Nephron (organoid): ENCODE data around the gene CDC23.

ENCODE experiments used
- H3K27ac Mint-ChIP-seq, 3 experiments: 2 replicates each; pipeline ENCODE4 v1.8.0; 2020; ENCODE audit warnings: mixed read lengths in 3 of 3, mild to moderate bottlenecking in 2 of 3, moderate library complexity in 1 of 3
- H3K27me3 Mint-ChIP-seq: 2 replicates; pipeline ENCODE4 v1.8.0; 2021; ENCODE audit warnings: low read depth, mild to moderate bottlenecking, moderate library complexity, mixed read lengths
- H3K36me3 Mint-ChIP-seq: 2 replicates; pipeline ENCODE4 v1.8.0; 2020; ENCODE audit warnings: low read depth, mixed read lengths
- H3K4me1 Mint-ChIP-seq: 2 replicates; pipeline ENCODE4 v1.8.0; 2020; ENCODE audit warnings: mixed read lengths
- H3K4me3 Mint-ChIP-seq, 3 experiments: 2 replicates each; pipeline ENCODE4 v1.8.0; 2020; ENCODE audit warnings: mild to moderate bottlenecking in 3 of 3, mixed read lengths in 3 of 3, moderate library complexity in 2 of 3
- H3K9me3 Mint-ChIP-seq: 2 replicates; pipeline ENCODE4 v1.8.0; 2020; ENCODE audit warnings: mixed read lengths
- TF ChIP-seq, protein P1 (sequence below), 3 experiments: fragments of 200-600 bp; sonication (generic); IDR thresholded peaks; one replicate each; pipeline ENCODE4 v1.5.0; 2021; ENCODE audit warnings: antibody characterized with exemption in 3 of 3; ENCODE audit not compliant: unreplicated experiment in 3 of 3

The CDC23 gene

GRCh38 chr5:138192826-138193225 lies 20.3 kb downstream of the CDC23 start:
- no peaks in the 10 kb centered on the region for H3K4me1 Mint-ChIP-seq
- H3K27ac Mint-ChIP-seq, result no peak overlapping the region
- no peaks in the 10 kb centered on the region for H3K27me3 Mint-ChIP-seq
- H3K9me3 Mint-ChIP-seq, result no peaks in the 10 kb centered on the region
- TF ChIP-seq, protein P1, sequence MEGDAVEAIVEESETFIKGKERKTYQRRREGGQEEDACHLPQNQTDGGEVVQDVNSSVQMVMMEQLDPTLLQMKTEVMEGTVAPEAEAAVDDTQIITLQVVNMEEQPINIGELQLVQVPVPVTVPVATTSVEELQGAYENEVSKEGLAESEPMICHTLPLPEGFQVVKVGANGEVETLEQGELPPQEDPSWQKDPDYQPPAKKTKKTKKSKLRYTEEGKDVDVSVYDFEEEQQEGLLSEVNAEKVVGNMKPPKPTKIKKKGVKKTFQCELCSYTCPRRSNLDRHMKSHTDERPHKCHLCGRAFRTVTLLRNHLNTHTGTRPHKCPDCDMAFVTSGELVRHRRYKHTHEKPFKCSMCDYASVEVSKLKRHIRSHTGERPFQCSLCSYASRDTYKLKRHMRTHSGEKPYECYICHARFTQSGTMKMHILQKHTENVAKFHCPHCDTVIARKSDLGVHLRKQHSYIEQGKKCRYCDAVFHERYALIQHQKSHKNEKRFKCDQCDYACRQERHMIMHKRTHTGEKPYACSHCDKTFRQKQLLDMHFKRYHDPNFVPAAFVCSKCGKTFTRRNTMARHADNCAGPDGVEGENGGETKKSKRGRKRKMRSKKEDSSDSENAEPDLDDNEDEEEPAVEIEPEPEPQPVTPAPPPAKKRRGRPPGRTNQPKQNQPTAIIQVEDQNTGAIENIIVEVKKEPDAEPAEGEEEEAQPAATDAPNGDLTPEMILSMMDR (IDR thresholded peaks at IDR 0.05; ENCODE audit: unreplicated experiment in 3 of 3), result no peak
- no peak overlapping the region for H3K4me3 Mint-ChIP-seq
- peaks cover 64% of the 10 kb centered on the region for H3K36me3 Mint-ChIP-seq

DNA sequence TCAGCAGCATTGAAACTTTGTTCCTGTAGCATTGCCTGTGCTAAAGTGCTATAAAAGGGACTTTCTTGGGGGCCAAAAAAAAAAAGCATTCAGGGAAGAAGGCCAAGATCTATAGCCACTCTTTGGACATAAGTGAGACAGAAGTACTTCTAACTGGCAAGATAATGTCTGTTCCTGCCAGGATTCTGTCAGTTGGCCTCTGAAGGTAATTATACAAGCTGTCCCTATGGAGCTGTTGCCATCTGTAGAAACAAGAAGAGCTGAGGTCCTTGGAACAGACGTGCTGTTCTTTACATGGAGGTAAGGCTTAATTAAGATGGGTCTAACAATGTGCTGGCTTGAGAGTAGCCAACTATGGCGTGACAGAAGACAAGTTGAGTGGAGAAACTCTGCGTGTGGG lies 24.5 kb downstream of the CDC23 start:
- Mint-ChIP-seq H3K27ac (no peak overlapping the region), H3K27me3 (no peaks in the 10 kb centered on the region), H3K9me3 (no peaks in the 10 kb centered on the region), H3K4me1 (no peaks in the 10 kb centered on the region), H3K36me3 (peaks cover 84% of the 10 kb centered on the region), H3K4me3 (no peak overlapping the region)
- TF ChIP-seq, protein P1 (IDR thresholded peaks at IDR 0.05; ENCODE audit: unreplicated experiment in 3 of 3), result no peak

GRCh38 chr5:138186002-138186447 lies 27.1 kb downstream of the CDC23 start:
- Mint-ChIP-seq H3K27ac (no peak overlapping the region), H3K27me3 (no peaks in the 10 kb centered on the region), H3K4me3 (no peak overlapping the region), H3K36me3 (peaks cover 81% of the 10 kb centered on the region), H3K9me3 (no peaks in the 10 kb centered on the region), H3K4me1 (no peaks in the 10 kb centered on the region)
- TF ChIP-seq, protein P1 (IDR thresholded peaks at IDR 0.05; ENCODE audit: unreplicated experiment in 3 of 3), result no peak

GRCh38 chr5:138182808-138183207 lies 30.3 kb downstream of the CDC23 start:
- H3K27me3 Mint-ChIP-seq, result no peaks in the 10 kb centered on the region

GRCh38 chr5:138180841-138181240 lies 32.3 kb downstream of the CDC23 start:
- H3K27ac Mint-ChIP-seq, result no peak overlapping the region
- H3K36me3 Mint-ChIP-seq, result peaks cover 41% of the 10 kb centered on the region
- no peaks in the 10 kb centered on the region for H3K9me3 Mint-ChIP-seq
- H3K4me3 Mint-ChIP-seq, result peak overlapping the region in 2 of 3 experiments; percentile 3 to 52
- TF ChIP-seq, protein P1 (IDR thresholded peaks at IDR 0.05; ENCODE audit: unreplicated experiment in 3 of 3), result no peak
- H3K27me3 Mint-ChIP-seq, result no peaks in the 10 kb centered on the region
- H3K4me1 Mint-ChIP-seq, result peaks cover 10% of the 10 kb centered on the region

More at GRCh38 chr5:138182808-138183207, 30.3 kb downstream of the CDC23 start:
- Mint-ChIP-seq H3K9me3 (no peaks in the 10 kb centered on the region), H3K36me3 (peaks cover 58% of the 10 kb centered on the region), H3K4me1 (peaks cover 10% of the 10 kb centered on the region), H3K4me3 (no peak overlapping the region), H3K27ac (no peak overlapping the region)
- TF ChIP-seq, protein P1 (IDR thresholded peaks at IDR 0.05; ENCODE audit: unreplicated experiment in 3 of 3), result no peak

DNA sequence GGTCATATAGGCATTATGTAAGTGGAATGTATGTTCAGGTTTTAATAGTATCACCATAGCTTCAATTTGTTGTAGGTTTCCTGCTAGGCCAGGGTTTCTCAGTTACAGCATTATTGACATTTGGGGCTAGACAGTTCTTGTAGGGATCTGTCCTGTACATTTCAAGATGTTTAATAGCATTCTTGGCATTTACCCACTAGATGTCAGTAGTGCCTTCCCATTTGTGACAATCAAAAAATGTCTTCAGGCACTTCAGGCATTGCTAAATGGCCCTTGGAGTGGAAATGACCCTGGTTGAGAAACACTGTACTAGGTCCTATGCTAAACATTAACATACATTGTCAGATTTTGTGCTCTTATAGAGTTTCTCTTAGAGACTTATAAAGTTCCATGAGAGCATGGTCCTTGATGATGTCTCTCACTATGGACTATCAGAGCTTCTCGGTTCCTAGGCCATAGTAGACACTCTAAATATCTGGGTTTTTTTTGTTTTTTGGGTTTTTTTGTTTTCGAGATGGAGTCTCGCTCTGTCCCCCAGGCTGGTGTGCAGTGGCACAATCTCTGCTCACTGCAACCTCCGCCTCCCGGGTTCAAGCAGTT lies 32.8 kb downstream of the CDC23 start:
- Mint-ChIP-seq H3K27ac (peak overlapping the region in 1 of 3 experiments; percentile 57), H3K9me3 (no peaks in the 10 kb centered on the region), H3K4me3 (no peak overlapping the region), H3K4me1 (peaks cover 10% of the 10 kb centered on the region), H3K36me3 (peaks cover 37% of the 10 kb centered on the region), H3K27me3 (no peaks in the 10 kb centered on the region)
- TF ChIP-seq, protein P1 (IDR thresholded peaks at IDR 0.05; ENCODE audit: unreplicated experiment in 3 of 3), result peak; percentile 8 to 58 (median 42)
